Heart right ventricle (tissue), 16 donors: ENCODE measurements around the gene SLC12A2. TPM values are rescaled to one million over a fixed set of nuclear protein-coding genes. Genes with fewer than 3 reads are reported as not detected.

Experiments
- ATAC-seq, 8 donors: fragments of 200-7000 bp; cut with Tn5 transposase; one replicate each; pipeline ENCODE4 v1.9.1; 2020; ENCODE audit warnings: mild to moderate bottlenecking in 8 of 8, moderate library complexity in 8 of 8, moderate number of reproducible peaks in 1 of 8
- DNase-seq, 2 donors: peaks; one replicate each; pipeline ENCODE4 v3.0.0-alpha.2; 2020
- H3K27ac ChIP-seq, 10 donors: fragments of 200-600 bp; sonication (generic) in 2 of 10; one replicate each; pipeline versions ENCODE4 v1.5.0 to v1.8.0; 2020 to 2022; ENCODE audit warnings: mild to moderate bottlenecking in 3 of 10
- H3K27me3 ChIP-seq, 7 donors: fragments of 200-600 bp; one replicate each; pipeline ENCODE4 v1.8.0; 2021 to 2022; ENCODE audit warnings: mild to moderate bottlenecking in 2 of 7
- H3K36me3 ChIP-seq, 9 donors: fragments of 200-600 bp; sonication (generic) in 1 of 9; one replicate each; pipeline versions ENCODE4 v1.5.0 to v1.8.0; 2020 to 2022; ENCODE audit warnings: mild to moderate bottlenecking in 2 of 9
- H3K4me1 ChIP-seq, 9 donors: fragments of 200-600 bp; sonication (generic) in 1 of 9; one replicate each; pipeline versions ENCODE4 v1.5.0 to v1.8.0; 2020 to 2022; ENCODE audit warnings: mild to moderate bottlenecking in 4 of 9
- H3K4me3 ChIP-seq, 10 donors: fragments of 200-600 bp; sonication (generic) in 2 of 10; one replicate each; pipeline versions ENCODE4 v1.5.0 to v1.8.0; 2020 to 2022; ENCODE audit warnings: mild to moderate bottlenecking in 7 of 10, moderate library complexity in 2 of 10
- H3K9me3 ChIP-seq, 11 donors: fragments of 200-600 bp in 10 of 11; sonication (generic) in 2 of 11; one replicate each; pipeline versions ENCODE4 v1.5.0 to v1.8.0; 2013 to 2022; ENCODE audit warnings: mild to moderate bottlenecking in 2 of 11, control low read depth in 1 of 11, moderate library complexity in 1 of 11
- CTCF ChIP-seq, 9 donors: fragments of 200-600 bp; sonication (generic) in 2 of 9; IDR thresholded peaks; one replicate each; pipeline versions ENCODE4 v1.5.0 to v1.8.0; 2021 to 2022; ENCODE audit warnings: antibody characterized with exemption in 9 of 9, mild to moderate bottlenecking in 5 of 9, moderate library complexity in 1 of 9
- WGBS, 2 donors: extraction: QIAGEN DNeasy Blood & Tissue Kit; methylation state at CpG; one replicate each; pipeline ENCODE4 v1.1.7; 2013; ENCODE audit warnings: inconsistent platforms in 1 of 2; 5-methylcytosine and 5-hydroxymethylcytosine counted together
- intact Hi-C, 10 donors: fragments of 100-400 bp; cut with DNase I; formaldehyde crosslinking; loops; one replicate each; pipeline versions ENCODE4 v1.11.1 to v1.14.2; 2022
- polyA plus RNA-seq, 2 donors: library from polyadenylated mRNA; stranded (reverse); fragments of 200-250 nt; gene quantifications; one replicate each; pipeline ENCODE4 v1.2.3, GENCODE V29; 2013
- total RNA-seq, 10 donors: library from RNA; stranded (reverse); fragmentation: NEBNext Ultra II Directional in 3 of 10; extraction: Animal tissue kit (Norgen Biotek cat#: 25700) in 3 of 10; gene quantifications; one replicate each; pipeline versions ENCODE4 v1.2.1 to v1.2.4, GENCODE V29; 2021 to 2023
- donor health status: Arrhythmogenic right ventricular cardiomyopathy.
- donor health status: ischemic (EF 13 %, LVEDD 7.1; RV severe dilation, severe dysfunction).
- donor health status: healthy with polysubstance abuse.
- donor health status: DM: no; HTN: yes; CAD: no.
- donor health status: DM: no; HTN: no; CAD: no.
- donor health status: ischemic (EF 25% LVEDD 6.9; RV normal size, moderate dysfunction).
- donor health status: ischemic (EF 25% LVEDD 5.7; RV mildly dilated, moderate dysfunction).
- donor health status: healthy.
- donor health status: DM: yes; HTN: yes; CAD: no.
- donor health status: Ischemic cardiomyopathy.
- donor health status: ischemic (EF 35%, LVEDD 5.7; RV mildly dilated, moderate dysfunction).
- donor health status: nonischemic (EF 11% LVEDD 7.7; RV severe dilation, severe dysfunction).
- donor health status: DM: yes; HTN: yes; CAD: no.
- donor health status: PGD.
- donor health status: ischemic (EF 29% LVEDD 5.4; RV normal size, mild dysfunction).
- donor health status: nonischemic (EF 23%, LVEDD 6.1; RV moderate dilation, normal function).

SLC12A2 gene
- total and polyA plus RNA-seq, 12 donors = 2.5 to 23.0 (median 15.4) TPM

GRCh38 chr5:128228521-128228920, 145.0 kb downstream of the SLC12A2 start:
- Histone ChIP-seq H3K9me3 (peaks cover 0 to 26% (median 0%) of the 10 kb centered on the region in 11 donors), H3K27me3 (no peaks in the 10 kb centered on the region), H3K4me1 (peaks cover 0 to 12% (median 0%) of the 10 kb centered on the region in 9 donors), H3K27ac (no peak overlapping the region), H3K36me3 (no peaks in the 10 kb centered on the region), H3K4me3 (no peak overlapping the region)
- no peak for TF ChIP-seq CTCF (IDR thresholded peaks at IDR 0.05)
- no peak for DNase-seq
- 26 to 35% methylated on average over 3 of the region's 3 CpGs for WGBS, 2 donors
- intact Hi-C loops = no loop called here
- ATAC-seq = peak in 6 of 8 donors; percentile 38 to 83 (median 65)

DNA sequence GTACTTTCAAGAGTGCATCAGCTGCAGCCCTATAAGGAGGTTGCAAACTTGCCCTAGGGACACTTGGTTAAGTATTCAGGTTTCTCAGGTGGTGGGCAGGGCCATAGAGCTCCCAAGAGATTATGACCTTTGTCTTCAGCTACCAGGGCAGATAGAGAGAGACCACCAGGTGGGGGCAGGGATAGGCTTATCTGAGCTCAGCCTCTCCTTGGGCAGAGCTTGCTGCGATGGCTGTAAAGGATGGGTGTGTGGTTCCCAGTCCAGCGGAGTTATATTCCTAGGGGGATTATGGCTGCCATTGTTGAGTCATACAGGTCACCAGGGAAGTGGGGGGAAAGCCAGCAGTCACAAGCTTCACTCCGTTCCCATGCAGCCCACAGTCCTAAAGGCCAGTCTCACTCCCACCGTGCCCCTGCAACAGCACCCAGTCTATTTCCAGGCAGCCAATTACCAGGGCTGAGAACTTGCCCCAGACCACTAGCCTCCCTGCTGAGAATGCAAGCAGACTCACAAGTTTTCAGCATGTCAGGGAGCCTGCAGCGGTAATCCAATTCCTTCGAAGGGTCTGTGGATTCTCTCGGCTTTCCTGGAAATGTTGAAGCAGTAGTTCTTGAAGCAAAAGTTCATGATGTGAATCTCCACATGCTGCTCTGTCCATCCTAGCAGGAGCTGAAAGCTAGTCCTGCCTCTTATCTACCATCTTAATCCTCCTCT, 151.5 kb downstream of the SLC12A2 start:
- WGBS, 2 donors = 88 to 91% methylated on average over 7 of the region's 7 CpGs
- Histone ChIP-seq H3K27me3 (no peaks in the 10 kb centered on the region), H3K9me3 (peaks cover 0 to 27% (median 0%) of the 10 kb centered on the region in 11 donors), H3K27ac (no peak overlapping the region), H3K4me3 (no peak overlapping the region), H3K4me1 (peaks cover 0 to 10% (median 0%) of the 10 kb centered on the region in 9 donors), H3K36me3 (no peaks in the 10 kb centered on the region)
- ATAC-seq (no peak), DNase-seq (no peak)
- intact Hi-C loops = no loop called here
- TF ChIP-seq CTCF (IDR thresholded peaks at IDR 0.05) = no peak

- intact Hi-C loops = no loop called here
- 90 to 95% methylated on average over 7 of the region's 7 CpGs for WGBS, 2 donors
Measured at GRCh38 chr5:128236334-128236733, 152.8 kb downstream of the SLC12A2 start.

GRCh38 chr5:128237000-128237399, 153.4 kb downstream of the SLC12A2 start:
- peaks cover 0 to 11% (median 0%) of the 10 kb centered on the region in 11 donors for H3K9me3 ChIP-seq
- DNase-seq = no peak
- ATAC-seq = no peak
- peaks cover 0 to 10% (median 0%) of the 10 kb centered on the region in 9 donors for H3K4me1 ChIP-seq
- H3K27me3 ChIP-seq = no peaks in the 10 kb centered on the region
- no peak overlapping the region for H3K27ac ChIP-seq
- H3K4me3 ChIP-seq = no peak overlapping the region
- intact Hi-C loops = no loop called here
- TF ChIP-seq CTCF (IDR thresholded peaks at IDR 0.05) = no peak
- WGBS, 2 donors = 60 to 64% methylated on average over 2 of the region's 2 CpGs
- H3K36me3 ChIP-seq = no peaks in the 10 kb centered on the region

More at GRCh38 chr5:128236334-128236733, 152.8 kb downstream of the SLC12A2 start:
- no peak overlapping the region for H3K4me3 ChIP-seq
- no peak overlapping the region for H3K27ac ChIP-seq
- H3K4me1 ChIP-seq = peaks cover 0 to 10% (median 0%) of the 10 kb centered on the region in 9 donors
- no peak for ATAC-seq
- TF ChIP-seq CTCF (IDR thresholded peaks at IDR 0.05) = no peak
- DNase-seq = no peak
- H3K27me3 ChIP-seq = no peaks in the 10 kb centered on the region
- H3K36me3 ChIP-seq = no peaks in the 10 kb centered on the region
- H3K9me3 ChIP-seq = peaks cover 0 to 14% (median 0%) of the 10 kb centered on the region in 11 donors
